Activated CD8-positive, alpha-beta memory T cell treated with anti-CD3 and anti-CD28 coated beads for 48 hours (primary cell): ENCODE results near the gene LMOD1.
"Not testable (repeated sequence)": the region's sequence is repeated elsewhere in the genome, so short reads cannot be mapped to it uniquely, and the experiment has no call there.

Experiments
- DNase-seq, 3 experiments: peaks; one replicate each; pipeline ENCODE4 v3.0.0-alpha.2; 2020; ENCODE audit warnings: low read depth in 2 of 3, low spot score in 2 of 3

Gene LMOD1

DNA sequence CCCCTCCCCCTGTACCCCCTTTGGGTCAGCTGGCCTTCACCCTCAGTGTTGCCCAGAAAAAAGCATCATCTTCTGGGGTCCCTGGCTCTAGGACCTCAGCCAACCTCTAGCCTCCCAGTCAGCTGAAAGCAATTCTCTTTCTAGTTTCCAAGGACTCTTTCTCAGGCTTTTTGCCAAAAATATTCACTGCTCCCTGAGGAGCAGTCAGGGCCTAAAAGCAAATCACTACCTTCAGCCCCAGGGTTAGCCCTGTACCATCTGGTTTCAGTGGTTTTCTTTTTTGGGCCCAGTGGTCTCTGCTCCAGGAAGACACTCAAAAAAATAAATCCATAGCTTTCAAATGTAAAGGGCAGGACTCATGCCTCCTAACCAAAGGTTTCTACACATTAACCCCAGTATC lies 3.1 kb upstream of the LMOD1 start:
- no peak for DNase-seq

DNA sequence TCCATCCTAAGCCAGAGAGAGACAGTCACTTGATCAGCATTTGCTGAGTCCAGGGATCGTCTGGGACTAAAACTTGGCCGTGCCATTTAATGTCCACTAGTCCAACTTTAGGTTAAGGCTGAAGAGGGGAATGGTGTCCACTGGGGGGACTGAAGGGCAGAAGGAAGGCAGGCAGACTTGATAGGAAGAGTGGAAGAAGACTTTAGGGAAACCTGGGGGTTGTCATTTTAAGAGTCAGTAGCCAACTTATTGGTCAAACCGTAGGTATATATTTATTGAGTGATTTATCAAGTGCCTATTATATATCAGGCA lies 1.3 kb upstream of the LMOD1 start:
- no peak for DNase-seq

DNA sequence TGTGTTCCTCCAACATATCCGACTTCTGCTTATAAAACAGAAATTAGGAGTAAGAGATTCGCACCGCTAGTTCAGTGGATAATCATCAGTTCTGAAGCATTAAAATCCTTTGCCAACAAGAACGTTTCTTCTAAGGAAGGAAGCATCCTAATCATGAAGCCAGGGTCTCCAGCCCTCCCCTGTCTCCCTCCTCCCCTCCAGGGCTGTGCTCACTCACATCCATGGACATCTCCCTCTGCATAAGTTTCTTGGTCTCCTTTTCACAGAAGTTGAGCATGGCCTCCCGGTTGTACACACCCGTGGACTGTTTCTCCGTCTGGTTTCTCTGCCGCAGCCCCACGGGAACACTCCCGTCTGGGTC lies 505 bp downstream of the LMOD1 start:
- no peak for DNase-seq

DNA sequence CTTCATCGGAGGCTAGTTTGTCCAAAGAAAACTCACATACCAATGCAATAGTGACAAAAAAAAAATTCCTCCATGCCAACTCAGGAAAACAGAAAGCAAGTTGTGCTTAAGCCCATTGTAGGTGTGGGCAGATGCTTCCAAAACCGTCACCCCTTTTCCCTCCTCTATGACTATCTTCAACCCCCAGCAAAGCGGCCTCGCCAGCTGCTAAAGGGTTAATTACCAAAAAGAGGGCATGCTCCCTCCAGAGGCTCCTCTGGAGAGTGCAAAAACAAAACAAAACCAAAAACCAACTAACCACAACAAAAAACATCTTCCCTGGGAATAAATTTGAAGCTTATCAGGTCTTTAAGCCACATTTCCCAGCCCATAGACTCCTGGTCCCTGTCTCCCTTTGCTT lies 1.2 kb downstream of the LMOD1 start:
- no peak for DNase-seq

DNA sequence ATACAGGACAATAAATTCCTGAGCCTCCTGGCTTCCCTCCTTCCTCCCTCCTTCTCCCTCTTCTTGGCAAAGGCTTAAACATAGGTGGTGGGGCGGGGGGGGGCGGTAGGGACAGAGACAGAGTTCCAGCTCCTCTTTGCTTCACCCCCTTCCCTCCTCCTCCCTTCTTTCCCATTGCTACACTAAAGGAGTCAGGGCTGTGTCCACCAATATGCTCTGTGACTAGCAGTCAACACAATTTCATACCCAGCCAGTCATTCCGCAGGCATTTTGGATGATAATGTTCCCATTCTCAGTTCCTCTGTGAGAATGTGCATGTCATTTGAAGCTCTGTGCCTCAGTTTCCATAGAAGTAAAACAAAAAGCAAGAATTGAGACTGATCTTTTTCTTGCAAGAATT lies 1.7 kb downstream of the LMOD1 start:
- no peak for DNase-seq

DNA sequence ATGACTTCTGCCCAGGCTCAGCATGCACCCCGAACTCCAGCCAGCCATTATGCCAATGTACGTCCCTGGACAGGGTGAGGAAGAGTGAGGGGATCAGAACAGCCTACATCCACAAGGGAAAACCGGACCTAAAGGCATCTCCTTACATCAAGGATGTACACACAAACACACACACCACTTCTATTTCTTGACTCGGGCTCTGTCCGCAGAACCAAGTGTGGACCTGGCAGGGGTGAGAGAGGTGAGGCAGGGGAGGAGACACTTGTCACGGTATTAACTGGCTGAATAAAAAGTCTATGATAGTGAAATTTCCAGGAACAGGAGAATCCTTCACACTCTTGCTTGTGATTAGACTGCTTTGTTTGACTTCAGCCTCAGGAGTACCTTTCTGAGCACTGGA lies 2.3 kb downstream of the LMOD1 start:
- DNase-seq: no peak

DNA sequence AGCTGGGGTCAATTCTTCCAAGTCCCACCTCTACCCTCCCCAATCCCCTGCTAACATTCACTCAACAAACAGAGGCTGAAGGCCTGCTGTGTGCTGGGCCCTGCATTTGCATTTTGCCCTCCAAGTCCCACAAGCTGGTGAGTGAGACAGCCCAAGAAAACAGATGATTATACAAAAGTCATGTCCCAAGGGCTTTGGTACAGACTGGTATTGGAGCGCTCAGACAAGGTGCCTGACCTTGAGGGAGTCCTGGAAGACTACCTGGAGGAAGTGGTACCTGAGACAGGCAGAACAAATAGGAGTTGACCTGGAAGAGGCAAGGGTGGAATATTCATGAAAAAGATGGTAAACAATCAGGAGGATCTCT lies 4.2 kb downstream of the LMOD1 start:
- no peak for DNase-seq

DNA sequence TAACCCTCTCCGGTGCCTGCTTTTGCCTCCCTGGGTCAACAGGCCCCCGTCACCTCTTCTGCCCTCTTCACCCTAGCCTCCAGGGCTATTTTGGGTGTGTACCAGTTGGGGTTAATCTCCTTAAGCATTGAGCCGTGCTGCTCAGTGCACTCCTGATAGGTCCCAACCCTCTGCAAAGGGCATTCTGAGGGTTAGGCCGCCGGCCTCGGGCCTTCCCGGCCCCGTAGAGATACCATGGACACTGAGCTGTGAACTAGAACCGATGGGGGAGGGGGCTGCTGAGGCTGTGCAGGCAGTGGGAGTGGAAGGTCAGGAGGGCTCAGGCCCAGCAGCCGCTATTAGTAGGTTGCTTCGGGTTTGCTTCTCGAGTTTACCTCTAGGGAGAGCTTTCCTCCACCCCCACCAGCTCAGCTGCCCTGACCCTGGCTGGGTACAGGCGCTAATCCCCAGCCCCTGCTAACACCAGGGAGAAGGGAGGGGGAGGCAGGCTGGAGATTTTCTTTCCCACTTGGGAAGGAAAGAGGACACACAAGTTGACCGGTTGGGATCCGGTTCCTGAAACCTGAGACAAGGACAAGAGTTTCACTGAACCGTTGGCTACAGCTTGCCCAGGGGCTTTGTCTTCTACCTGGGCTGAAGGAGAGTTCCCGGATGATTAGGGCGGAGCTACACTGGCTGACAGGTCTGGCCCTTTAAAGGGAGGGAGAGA lies 4.8 kb downstream of the LMOD1 start:
- no peak for DNase-seq

DNA sequence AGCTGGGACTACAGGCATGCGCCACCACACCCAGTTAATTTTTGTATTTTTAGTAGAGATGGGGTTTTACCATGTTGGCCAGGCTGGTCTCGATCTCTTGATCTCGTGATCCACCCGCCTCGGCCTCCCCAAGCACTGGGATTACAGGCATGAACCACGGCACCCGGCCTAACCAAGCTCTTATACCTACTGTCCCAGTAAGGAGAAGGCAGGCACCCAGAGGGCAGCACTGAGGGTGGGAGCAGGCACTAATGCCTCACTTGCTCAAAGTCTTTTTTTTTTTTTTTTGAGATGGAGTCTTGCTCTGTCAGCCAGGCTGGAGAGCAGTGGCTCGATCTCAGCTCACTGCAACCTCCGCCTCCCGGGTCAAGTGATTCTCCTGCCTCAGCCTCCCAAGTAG lies 6.0 kb downstream of the LMOD1 start:
- DNase-seq: not testable (repeated sequence)

DNA sequence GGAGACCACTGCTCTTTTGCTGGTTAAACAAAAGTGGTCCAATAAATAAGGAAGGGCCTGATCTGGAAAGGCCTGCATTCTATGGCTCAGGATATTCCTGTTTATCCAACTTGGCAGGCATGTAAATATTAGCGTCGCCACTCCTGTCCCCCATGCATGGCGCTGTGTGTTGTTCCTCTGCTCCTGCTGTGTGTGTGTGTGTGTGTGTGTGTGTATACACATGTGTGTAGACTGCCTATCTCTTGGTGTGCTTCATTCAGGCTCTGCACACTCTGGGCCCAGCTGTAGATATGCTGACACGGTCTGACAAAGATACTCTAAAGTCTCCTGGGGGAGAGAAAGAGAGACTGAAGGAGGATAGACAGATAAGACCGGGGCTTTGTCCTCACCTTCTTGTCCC lies 6.8 kb downstream of the LMOD1 start:
- DNase-seq: no peak

DNA sequence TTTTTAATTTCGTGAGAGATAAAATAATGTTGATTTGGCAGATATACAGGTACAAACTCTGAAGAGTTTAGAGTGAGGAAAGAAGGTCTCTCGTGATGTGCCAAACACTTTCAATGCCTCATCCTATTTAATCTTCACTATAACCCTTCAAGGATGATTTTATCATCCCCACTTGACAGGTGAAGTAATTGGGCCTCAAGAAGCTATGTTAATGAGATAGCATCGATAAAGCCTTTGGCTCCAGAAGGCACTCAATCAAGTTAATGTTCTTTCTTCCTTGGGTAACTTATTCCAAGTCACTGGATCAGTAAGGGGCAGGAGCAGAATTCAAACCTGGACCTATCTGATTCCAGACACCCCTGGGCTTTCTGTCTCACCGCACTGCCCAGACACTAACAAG lies 7.2 kb downstream of the LMOD1 start:
- no peak for DNase-seq

DNA sequence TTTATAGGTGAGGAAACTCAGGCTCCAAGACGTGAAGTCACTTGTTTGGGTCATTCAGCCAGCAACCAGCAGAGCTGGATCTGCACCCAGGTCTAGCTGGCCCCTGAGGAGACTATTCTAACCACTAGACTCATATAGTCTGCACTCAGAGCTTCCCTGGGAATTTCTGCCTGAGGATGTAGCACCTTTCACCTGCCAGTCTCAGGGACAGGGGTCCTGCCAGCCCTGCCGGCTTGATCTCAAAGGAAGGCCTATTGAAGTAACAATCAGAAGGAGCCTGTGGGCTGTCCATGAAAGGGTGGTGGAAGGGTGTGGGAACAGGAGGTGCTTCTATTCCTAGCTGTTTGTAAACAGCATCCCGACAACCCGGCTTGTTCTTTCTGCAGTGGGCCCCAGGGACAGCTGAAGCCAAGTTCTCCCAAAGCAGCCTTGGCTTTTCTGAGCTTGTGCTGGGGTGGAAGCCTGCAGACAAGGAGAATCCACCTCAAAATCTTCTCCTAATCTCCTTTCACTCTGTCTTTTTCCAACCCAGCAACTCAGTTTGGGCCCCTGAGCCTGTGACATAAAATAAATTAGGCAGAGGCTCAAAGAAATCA lies 7.8 kb downstream of the LMOD1 start:
- no peak for DNase-seq

DNA sequence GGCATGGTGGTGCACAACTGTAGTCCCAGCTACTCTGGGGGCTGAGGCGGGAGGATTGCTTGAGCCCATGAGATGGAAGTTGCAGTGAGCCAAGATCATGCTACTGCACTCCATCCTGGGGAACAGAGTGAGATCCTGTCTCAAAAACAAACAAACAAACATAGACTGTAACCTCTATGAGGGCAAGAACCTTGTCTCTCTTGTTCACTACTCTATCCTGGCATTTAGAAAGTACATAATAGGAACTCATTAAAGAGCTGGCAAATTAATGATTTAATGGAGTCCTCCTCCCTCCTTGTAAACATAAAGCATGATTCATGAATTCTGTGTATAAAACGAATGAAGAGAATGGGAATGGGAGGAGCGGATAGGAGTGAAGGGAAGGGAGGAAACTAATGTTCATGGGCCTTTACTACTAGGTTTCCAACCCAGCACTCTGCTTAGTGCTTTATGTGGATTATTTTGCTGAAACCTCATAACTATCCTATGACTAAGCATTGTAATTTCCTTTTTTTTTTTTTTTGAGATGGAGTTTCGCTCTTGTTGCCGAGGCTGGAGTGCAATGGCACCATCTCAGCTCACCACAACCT lies 8.6 kb downstream of the LMOD1 start:
- no peak for DNase-seq

DNA sequence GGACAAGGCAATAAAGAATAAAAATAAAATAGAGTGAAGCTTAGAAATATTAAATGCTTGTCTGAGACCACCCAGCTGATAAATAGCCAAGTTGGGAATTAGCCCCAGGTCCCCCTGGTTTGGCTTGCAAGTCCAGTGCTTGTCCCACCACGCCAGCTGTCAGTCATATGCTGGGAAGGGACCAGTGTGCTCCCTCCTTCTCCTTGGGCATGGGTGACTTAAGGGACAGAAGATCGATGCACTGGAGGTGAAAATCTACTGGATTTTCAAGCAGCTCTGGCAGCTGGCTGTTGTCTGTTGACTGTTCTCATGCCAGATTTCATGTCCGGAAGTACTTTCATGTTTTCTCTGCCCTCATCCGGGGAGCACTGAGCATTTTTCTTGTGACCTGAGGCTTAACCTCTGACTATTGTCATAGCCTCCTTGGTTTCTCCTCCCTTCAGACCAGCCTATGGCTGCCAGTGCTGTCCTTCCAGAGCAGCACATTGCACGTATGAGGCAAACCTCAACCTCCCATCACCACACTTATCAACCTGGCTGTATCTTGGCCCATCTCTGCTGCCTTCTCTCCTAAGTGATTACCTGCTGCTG lies 12.4 kb downstream of the LMOD1 start:
- DNase-seq: no peak

DNA sequence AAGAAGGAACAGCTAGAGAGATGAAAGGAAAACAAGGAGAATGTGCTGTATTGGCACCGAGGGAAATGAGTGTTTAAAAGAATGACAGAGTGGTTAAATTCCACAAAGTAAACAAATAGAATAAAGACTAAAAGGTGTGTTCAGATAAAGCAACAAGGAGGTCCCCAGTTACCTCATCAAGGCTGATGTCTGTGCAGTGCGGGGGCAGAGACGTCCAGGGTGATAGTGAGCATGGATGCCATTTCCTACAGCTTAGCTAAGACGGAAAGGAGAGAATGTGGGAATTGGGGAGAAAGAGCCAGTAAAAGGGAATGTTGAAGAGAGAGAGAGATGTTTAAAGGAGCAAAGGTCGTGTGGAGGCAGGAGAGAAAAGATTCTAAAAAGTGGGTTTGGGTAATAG lies 15.5 kb downstream of the LMOD1 start:
- no peak for DNase-seq

DNA sequence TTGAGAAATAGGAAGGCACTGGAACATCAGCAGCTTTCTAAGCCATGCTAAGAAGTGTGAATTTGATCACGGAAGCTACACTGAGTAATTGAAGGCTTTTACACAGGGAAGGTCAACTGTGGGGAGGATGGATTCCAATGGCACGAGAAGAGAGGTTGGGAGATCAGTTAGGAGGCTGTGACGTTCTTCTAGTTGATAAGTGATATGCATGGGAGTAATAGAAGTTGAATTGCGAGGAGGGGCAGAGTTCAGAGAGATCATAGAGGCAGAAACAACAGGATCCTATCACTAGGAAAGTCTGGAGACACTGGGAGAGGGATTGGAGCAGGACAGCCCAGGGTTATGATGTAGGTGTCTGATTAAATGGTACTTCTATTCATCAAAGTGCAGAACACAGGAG lies 16.2 kb downstream of the LMOD1 start:
- no peak for DNase-seq

DNA sequence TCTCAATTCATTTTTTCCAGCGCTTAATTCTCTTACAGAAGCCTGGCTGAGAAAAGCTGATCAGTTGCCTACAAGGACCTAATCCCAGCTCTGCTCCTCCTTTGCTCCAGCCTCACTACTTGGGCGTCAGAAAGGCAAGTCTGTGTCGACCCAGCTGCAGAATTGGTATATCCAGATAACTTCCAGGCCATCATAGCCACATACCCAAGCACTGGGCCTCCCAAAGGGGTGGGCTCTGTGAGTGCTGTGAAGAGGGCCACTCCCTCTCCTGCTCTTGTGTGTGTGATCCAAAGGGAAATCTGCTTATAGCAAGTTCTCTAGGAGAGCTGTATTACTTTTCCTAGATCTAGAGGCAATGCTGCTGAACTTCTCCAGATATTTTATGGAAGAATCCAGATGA lies 18.1 kb downstream of the LMOD1 start:
- no peak for DNase-seq

DNA sequence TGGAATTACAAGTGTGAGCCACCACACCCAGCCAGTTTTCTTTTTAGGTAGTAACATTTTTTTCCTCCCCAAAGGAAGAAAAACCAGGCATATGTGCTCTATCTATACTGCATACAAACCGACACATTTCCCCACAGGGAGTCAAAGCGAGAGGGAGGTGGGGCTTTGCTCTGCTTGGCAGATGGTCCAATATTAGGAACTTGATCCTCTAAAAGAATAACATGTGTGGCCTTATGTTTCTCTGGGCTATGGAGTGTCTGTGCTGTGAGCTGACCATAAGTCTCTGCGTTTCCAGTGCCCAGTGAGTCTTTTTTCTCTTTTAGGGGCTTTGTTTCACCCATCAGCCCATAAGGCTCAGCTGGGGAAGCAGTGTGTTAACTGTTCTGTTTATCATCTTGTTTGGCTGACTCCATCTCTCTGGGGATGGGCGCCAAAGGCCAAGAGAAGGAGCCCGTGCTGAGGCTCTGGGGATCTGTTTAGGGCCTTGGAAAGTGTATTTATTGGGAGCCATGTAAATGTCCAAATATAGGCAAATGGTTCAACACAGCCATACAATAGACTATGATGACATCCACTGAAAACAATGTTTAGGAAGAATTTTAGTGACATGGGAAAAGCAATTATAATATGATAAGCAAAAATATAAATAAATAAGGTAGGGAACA lies 20.2 kb downstream of the LMOD1 start:
- DNase-seq: no peak

DNA sequence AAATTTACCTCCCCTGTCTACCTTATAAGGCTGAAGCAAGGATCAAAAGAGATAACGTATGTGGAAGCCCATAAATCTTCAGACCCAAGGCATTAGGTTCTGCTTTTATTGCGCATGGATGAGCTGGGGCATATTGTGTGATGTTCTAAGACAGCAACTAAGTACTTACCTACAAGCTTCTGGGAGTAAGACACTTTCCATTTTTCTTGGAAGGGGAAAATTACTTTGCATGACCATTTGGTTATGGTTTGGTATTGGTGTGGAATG lies 21.1 kb downstream of the LMOD1 start:
- DNase-seq: no peak

DNA sequence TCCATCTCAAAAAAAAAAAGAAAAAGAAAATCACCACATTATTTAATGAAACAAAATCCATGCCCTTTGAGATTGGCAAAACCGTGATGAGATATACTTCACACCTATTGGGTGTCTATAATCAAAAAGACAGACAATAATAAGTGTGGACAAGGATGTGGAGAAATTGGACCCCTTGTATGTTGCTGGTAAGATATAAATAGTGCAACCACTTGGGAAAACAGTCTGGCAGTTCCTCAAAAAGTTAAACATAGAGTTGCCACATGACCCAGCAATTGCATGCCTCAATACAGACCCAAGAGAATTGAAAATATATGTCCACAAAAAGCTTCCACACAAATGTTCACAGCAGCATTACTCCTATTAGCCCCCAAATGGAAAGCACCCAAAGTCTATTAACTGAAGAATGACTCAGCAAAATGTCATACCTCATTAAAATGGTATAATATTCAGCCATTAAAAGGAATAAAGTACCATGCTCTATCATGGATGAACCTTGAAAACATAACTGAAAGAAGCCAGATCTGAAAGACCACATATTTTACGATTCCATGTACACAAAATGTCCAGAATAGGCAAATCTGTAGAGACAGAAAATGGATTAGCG lies 24.3 kb downstream of the LMOD1 start:
- DNase-seq: no peak

DNA sequence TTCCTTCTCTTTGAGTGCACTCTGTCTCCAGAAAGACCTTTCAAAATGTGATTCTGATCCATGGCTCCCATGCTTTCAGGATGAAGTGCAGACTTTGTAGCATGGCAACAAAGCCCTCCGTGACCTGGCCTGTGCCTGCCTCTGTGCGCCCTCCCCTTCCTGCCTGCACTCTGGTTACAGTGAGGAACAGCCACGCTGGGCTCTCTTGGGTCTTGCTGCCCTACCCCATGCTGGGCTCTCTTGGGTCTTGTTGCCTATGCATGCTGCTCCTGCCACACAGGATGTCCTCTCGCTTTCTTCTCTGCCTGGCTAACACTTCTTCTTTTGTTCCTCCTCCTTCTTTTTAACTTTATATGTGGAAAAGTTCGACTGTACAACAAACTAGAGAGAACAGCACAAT lies 28.0 kb downstream of the LMOD1 start:
- no peak for DNase-seq

DNA sequence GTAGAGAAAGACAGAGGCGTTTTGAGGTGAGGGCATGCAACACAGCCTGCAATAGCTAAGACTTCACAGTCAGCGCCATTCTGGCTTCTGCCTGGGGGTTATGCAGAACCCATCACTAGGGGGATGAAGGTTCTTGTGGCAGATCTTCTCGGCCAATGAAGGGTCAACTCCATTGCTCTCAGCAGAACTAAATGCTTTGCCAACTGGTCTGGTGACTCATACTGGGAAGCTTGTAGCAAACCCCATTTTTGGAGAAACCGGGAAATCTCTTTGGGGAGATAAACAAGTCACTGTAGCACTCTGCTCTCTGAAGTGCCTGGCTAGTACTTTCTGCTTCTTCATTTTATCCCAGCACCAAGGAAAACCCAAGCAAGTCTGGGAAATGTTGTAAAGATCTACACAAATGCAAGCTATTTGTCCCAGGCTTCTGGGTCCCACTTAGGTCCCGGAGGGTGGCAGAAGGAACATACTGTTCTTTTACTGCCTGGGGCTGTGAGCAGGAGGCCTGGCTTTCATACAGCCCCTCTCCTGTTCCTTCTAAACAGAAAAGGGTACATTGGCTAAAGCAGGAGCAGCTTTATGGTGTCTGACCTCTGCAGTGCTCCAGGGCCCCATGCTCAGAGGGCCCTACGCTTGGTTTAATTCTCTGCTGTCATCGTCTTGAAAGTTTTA lies 28.9 kb downstream of the LMOD1 start:
- no peak for DNase-seq
